ENCODE measurements around the gene SNAP29.

DNA sequence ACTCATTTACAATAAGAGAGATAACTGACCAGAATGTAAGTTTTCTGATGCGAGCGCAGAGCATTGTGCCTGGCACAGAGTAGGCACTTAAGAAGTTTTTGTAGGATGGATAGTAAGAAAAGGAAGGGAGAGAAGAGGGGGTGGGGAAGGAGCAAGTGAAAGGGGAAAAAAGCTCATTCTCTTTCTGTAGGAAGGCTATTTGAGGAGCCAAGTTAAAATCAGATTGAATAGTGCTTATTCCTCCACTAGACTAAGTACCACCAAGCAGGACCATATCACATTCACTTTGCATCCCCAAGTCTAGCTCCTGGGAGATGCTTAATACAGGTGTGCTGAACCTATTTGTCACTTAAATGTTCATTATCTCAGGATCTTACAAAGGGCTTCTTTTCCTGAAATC lies 44.3 kb downstream of the SNAP29 start:
- TF ChIP-seq, protein P1, sequence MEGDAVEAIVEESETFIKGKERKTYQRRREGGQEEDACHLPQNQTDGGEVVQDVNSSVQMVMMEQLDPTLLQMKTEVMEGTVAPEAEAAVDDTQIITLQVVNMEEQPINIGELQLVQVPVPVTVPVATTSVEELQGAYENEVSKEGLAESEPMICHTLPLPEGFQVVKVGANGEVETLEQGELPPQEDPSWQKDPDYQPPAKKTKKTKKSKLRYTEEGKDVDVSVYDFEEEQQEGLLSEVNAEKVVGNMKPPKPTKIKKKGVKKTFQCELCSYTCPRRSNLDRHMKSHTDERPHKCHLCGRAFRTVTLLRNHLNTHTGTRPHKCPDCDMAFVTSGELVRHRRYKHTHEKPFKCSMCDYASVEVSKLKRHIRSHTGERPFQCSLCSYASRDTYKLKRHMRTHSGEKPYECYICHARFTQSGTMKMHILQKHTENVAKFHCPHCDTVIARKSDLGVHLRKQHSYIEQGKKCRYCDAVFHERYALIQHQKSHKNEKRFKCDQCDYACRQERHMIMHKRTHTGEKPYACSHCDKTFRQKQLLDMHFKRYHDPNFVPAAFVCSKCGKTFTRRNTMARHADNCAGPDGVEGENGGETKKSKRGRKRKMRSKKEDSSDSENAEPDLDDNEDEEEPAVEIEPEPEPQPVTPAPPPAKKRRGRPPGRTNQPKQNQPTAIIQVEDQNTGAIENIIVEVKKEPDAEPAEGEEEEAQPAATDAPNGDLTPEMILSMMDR (conservative IDR thresholded peaks at IDR 0.05; ENCODE audit: low read depth, low read length) = no peak
- TF ChIP-seq EZH2 (IDR thresholded peaks at IDR 0.05; ENCODE audit: low read length, unreplicated experiment) (no peak), EZH2phosphoT487 (IDR thresholded peaks at IDR 0.05; ENCODE audit: borderline replicate concordance, low read length) (no peak)

All from PC-3 (cell line).